ENCODE results near the gene TMEM212.
"Not testable (repeated sequence)": the region's sequence is repeated elsewhere in the genome, so short reads cannot be mapped to it uniquely, and the experiment has no call there.

Gene TMEM212

GRCh38 chr3:171892457-171892856 lies 49.3 kb downstream of the TMEM212 start:
- no peak for DNase-seq (ENCODE audit: low spot score)

DNA sequence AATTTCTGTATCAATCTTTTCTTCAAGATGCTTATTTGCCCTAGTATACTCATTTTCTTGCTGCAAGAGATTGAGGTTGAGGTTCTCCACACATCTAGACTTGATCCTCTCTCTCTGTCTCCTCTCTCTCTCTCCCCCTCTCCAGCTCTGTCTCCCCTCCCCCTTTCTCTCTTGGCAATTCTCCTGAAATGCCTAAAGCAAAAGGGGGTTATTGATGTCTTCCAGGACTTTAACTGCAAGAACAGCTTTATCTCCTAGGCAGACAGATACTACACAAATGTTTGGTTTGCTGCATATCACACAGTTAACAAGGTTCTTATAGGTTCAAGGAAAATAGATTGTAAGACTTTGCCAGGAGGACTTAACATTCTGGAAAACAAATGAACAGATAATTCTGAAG lies 52.1 kb downstream of the TMEM212 start:
- no peak for DNase-seq (ENCODE audit: low spot score)

- DNase-seq (ENCODE audit: low spot score): no peak
These were observed 52.8 kb downstream of the TMEM212 start for GRCh38 chr3:171895900-171896299.

GRCh38 chr3:171896316-171896715 lies 53.2 kb downstream of the TMEM212 start:
- no peak for DNase-seq (ENCODE audit: low spot score)

DNA sequence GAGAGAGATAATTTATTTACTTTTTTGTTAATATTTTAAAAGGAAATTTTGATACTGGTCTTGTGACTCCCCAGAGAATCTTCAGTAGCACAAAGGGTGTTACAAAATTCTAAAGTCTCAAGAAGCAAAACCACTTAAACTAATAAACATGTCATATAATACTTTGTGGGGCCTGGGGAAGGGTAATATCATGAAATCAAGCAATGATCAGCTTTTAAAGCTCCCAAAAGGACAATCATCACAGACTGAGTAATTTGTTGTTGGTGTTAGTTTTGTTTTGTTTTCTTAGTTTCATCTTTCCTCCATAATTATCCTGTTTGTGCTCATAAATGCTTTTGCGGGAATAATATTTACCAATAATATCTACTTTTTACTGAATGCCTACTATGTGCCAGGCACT lies 55.0 kb downstream of the TMEM212 start:
- no peak for DNase-seq (ENCODE audit: low spot score)

GRCh38 chr3:171900446-171900845 lies 57.3 kb downstream of the TMEM212 start:
- peak; percentile 10 for DNase-seq (ENCODE audit: low spot score)

DNA sequence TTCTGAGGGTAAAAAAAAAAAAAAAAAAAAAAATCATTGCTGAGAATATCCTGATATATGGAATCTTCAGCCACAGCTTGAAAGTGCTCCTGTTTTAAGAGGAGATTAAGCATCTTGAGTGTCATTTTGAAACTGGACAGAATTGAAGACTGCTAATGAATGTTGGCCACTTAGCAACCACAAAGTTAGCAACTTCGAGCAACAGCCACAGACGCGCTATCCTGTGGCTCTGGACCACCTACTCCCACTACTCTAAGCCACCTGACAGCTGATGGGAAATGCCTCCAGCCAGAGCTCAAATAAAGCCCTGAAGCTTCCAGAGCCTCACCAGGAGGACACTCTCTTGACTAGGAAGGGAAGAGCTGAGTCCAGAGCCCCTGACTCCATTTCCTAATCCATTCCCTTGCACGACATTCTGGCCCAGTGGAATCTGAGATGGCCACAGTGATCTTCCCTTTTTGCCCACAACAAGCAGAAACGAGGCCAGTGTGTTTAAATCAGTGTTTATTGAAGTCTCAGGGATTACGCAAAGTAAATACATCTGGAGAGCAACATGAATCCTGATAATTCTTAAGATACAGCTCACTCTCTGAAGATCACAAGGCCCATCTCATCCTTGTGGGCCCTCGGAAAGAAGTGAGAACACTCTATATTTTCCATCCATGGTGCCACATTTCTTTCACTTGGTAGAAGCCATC lies 58.6 kb downstream of the TMEM212 start:
- no peak for DNase-seq (ENCODE audit: low spot score)

DNA sequence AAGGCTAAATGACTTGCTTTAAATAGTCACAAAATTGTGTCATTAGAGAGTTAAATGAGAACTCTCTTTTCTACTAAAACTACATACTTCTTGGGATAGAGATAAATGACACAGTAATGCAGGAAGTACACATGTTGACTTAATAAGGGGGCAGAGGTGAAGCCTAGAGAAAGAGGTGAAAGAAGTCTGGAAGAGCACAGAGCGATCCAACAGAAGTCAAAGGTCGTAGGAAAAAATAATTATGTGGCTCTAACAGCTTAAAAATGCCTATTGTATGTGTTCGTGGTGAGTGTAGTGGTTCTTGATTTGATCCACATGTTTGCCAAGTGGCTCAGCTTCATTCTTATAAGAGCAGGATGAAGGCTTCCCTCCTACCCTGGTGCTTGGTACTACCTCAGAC lies 61.7 kb downstream of the TMEM212 start:
- DNase-seq (ENCODE audit: low spot score): no peak

DNA sequence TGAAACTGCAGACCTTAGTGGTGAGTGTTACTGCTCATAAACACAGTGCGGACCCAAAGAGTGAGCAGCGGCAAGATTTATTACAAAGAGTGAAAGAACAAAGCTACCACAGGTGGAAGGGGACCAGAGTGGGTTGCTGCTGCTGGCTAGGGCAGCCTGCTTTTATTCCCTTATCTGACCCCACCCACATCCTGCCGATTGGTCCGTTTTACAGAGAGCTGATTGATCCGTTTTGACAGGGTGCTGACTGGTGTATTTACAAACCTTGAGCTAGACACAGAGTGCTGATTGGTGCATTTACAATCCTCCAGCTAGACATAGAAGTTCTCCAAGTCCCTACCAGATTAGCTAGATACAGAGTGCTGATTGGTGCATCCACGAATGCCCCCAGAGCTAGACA lies 63.4 kb downstream of the TMEM212 start:
- DNase-seq (ENCODE audit: low spot score): not testable (repeated sequence)

DNA sequence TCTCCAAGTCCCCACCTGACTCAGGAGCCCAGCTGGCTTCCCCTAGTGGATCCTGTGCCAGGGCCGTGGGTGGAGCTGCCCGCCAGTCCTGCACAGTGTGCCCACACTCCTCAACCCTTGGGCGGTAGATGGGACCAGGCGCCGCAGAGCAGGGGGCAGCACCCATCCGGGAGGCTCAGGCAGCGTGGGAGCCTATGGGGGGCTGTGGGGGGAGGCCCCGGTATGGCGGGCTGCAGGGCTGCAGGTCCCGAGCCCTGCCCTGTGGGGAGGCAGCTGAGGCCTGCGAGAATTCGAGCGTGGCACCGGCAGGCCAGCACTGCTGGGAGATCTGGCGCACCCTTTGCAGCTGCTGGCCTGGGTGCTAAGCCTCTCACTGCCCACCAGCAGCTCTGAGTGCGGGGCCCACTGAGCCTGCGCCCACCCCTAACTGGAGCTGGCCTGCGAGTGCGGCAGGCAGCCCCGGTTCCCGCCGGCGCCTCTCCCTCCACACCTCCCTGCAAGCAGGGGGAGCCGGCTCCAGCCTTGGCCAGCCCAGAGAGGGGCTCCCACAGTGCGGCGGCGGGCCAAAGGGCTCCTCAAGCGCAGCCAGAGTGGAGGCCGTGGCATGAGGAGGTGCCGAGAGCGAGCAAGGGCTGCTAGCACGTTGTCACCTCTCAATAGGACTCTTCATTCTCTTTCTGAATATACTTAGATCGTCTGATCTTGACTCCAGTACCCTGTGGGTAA lies 64.0 kb downstream of the TMEM212 start:
- DNase-seq (ENCODE audit: low spot score): no peak

- no peak for DNase-seq (ENCODE audit: low spot score)
These were observed 64.6 kb downstream of the TMEM212 start for GRCh38 chr3:171907761-171908160.

DNA sequence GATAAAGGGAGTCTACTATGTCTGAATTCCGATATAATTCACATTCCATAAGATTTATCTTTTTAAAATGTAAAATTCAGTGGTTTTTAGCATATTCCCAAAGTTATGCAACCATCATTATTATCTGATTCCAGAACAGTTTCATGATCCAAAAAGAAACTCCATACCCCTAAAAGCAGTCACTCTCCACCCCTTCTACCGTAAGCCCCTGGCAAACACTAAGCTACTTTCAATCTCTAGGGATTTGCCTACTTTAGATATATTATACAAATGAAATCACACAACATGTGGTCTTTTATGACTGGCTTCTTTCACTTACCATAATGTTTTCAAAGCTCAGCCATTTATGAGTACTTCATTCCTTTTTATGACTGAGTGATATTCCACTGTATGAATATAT lies 65.6 kb downstream of the TMEM212 start:
- no peak for DNase-seq (ENCODE audit: low spot score)
